Measurements from ENCODE around the gene LYSMD3.

LYSMD3 gene

DNA sequence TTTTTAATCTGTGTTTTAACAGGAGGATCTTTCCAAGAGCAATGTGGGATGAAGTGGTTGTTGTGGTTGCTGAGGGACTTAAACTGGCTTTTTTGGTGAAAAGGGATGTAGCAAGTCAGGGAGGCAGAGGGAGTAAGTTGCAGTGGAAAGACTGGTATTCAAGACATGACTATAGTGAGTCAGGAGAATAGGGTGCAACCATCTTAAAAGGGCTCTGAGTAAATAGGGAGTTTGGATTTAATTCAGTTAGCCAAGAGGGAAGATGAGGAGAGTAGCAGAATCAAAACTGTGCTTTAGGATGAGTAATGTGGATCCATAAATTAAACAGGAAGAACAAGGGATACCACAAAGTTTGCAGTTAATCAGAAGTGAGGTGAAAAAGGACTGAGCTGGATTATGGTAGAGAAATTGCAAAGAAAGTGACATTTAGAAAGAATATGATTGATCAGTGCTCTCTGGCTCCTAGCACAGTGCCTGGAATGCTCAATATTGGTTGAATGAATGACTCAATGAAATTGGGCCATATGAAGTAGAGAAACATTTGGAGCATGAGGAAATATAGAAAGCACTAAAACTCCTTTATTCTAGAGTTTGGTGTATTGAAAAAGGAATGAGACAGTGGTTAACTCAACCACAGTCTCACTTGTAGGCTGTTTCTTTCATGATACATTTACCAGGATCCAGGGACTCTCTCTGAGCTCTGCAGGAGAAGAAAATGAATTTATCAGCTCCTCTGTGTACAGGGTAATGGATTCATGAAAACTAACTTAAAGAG lies 49.6 kb downstream of the LYSMD3 start:
- no peak for DNase-seq (ENCODE audit: low spot score)

DNA sequence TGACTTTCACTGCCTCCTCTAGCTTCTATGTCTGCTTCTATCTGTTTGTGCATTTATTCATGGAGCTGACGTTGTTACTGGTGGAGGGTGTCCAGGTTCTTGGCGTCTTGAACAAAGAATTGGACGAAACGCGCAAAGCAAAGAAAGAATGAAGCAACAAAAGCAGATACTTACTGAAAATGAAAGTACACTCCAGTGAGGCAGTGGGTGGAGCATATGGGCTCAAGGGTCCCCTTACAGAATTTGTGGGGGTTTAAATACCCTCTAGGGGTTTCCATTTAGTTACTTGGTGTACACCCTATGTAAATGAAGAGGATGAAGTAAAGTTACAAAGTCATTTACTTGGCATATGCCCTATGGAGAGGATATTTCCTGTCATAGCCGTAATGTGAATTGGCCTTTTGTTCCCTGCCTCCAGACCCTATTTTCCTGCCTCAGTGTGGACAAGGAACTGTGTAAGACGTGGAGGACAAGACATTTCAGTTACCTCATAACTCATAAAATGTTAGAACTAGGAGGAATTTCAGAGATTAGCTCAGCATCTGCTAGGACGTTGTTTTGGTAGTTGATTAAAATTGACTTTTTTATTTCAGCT lies 51.7 kb downstream of the LYSMD3 start:
- DNase-seq (ENCODE audit: low spot score) = no peak

- no peak for DNase-seq (ENCODE audit: low spot score)
Observed at GRCh38 chr5:90477073-90477472, 52.3 kb downstream of the LYSMD3 start.

DNA sequence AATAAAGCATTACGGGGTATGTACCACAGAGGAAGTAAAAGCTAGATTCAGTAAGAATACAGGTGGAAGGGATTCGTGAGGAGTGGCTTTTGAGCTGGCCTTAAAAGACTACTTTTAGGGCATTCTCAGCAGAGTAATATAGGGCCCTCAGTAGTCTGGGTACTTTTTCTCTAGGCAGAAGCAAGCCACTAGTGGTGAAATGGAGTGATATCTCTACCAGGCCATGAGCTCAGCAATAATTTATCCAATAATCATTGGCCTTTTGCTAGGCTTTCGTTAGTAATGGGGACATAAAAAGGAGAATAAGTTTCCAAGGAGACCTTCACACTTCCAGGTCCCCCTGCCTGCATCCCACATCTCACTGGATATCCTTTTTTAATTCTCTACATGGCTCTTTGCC lies 53.0 kb downstream of the LYSMD3 start:
- no peak for DNase-seq (ENCODE audit: low spot score)

DNA sequence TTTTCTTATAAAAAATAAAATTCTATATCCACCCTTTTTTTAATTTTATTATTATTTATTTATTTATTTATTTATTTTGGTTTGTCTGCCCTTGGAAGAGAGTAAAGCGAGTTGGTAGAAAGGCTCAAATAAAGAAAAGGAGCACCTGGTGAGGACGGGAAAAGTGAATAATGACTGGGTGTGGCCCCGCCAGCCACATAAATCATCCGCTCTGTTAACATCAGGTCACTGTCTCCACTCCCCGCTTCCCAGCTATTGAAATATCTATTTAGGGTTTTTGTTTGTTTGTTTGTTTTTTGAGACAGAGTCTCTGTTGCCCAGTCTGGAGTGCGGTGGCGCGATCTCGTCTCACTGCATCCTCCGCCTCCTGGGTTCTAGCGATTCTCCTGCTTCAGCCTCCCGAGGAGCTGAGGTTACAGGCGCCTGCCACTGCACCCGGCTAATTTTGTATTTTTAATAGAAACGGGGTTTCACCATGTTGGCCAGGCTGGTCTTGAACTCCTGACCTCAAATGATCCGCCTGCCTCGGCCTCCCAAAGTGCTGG lies 53.9 kb downstream of the LYSMD3 start:
- no peak for DNase-seq (ENCODE audit: low spot score)

DNA sequence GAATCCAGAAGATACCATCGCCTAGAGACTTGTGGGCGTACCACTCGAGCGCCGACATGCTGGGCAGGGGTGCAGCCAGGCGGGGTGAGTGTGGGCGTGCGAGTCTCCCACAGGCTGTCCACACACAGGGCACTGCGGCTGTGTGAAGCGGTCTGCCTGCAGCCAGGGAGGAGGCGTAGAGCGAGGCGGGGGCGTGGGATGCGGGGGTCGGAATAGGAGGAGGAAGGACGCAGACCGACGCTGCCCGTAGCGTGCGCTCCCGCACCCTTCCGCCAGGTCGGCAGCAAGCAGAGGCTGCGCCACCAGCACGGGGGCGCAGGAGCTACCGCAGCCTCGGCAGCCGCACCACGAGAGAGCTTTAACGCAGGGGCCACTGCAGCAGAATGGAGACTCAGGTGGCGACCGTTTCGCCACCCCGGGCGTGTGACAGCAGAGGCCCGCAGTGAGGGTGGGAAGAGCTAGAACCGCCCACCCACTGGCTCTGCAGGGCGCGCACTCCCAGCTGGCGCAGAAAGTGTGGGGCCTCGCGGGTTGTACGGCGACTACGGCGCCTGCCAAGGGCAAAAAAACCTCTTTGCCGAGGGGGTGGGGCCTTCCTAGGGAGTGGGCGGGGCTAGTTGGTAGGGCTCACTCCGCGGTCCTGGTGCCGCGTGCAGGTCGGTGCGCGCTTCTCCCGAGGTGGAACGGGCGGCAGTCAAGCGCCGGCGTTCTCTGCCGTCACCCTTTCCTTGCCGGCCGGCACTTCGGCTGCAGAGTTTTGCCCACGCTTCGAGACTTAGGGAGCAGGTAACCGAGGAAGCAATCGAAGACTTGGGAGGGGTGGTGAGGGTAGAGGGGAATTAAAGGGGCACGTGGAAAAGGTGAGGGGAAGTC lies 54.9 kb downstream of the LYSMD3 start, which contains the start of the genes MBLAC2 and POLR3G:
MBLAC2 (minus strand) TSS at position 537 of the 873 bp plus-strand sequence; CDS start at position 58, 479 bp downstream.
POLR3G (plus strand) TSS at position 630 of the 873 bp plus-strand sequence. CDS start 10,704 bp downstream, outside the sequence.
- peak; percentile 91 for DNase-seq (ENCODE audit: low spot score)

DNA sequence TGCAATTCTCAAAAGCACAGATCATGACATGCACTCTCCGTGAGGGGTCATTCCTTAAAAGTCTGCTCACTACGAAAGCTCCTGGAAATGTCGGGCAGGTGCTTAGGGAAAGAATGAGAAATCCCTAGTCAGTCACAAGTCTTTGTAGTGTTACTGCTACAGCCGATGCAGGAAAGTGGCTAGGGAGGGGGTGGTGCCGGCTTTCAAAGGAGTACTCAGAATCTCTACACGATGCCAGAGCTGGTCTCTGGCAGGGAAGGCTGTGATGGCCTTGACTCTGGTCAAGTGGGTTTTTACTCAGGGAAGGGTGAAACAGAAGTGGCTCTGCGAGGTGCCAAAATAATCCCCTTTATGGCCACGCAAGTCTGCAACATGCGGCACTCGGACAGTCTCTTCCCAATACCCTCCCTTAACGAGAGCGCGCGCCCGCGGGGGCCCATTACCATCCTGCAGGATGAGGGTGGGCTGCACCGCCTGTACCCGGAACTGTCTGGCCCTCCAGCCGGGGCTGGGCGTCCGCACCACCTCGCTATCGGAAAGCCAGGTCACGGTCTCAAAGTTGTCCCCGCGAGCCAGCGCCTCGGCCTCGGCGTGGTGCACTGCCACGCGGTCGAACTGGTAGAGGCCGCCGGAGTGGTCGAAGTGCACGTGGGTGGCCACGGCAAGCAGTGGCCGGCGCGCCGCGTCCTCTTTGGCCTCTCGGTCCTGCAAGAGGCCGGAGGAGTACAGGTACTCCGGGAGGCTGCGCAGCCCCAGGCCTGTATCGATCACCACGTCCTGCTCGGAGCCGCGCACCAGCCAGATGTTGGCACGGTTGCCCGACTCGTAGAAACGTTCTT lies 55.8 kb downstream of the LYSMD3 start:
- DNase-seq (ENCODE audit: low spot score) = peak; percentile 27

DNA sequence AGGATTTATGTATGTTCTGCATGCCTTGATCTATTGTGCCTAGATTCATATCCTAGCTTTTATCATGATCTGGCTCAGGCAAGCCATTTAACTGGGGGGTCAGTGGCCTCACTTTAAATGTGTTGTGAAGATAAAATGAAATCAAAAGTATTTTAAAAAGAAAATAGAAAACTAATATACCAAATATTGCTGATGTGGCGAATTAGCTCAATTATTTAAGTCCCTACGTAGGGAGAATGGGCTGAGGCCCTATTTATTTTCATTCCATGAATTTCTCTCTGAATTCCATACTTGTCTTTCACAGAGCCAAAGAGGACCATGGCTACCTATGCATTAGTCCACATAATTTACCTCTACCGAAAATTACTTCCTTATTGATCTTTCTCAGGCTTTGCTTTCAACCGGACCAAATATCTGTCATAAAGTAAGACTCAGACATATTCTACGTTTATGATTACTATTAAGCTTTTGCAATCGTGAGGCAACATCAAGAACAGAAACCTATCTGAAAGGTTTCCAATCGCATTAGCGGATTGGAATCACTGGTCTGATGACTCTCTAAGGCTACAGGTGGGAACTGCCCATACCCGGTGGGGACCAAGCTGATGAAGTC lies 56.5 kb downstream of the LYSMD3 start:
- DNase-seq (ENCODE audit: low spot score) = no peak
